ENCODE measurements around the gene ASPSCR1.

Gene ASPSCR1

DNA sequence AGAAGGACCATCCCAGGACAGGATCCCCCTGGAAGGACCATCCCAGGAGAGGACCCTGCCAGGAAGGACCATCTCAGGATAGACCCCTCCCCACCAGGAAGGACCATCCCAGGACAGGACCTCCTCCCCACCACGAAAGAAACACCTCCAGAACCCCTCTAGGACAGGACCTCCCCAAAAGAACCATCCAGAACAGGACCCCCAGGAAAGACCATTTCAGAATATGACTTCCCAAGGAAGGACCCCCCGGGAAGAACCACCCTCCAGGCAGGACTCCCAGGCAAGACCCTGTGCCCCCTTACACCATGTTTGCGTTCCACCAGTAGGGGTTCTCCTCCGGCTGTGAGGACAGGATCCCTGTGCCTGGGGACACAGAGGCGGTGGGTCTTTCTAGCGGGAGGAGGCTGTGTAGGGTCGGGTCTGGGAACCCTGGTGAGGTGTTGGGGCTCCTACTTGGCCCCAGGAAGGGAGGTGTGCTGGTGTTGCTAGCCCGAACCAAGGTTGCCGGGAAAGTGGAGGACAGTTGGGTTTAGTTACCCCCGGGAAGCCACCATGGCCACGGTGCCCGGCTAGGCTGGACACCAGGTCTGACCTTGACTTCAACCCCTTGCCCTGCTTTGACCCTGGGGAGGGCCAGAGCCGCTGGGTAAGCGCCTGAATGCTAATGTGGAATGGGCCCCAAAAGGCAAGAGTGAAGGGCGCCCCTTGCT, 18.6 kb upstream of the ASPSCR1 start:
- no peak overlapping the region for H3K4me3 ChIP-seq (ENCODE audit: low read depth, low read length)

- no peak overlapping the region for H3K4me3 ChIP-seq (ENCODE audit: low read depth, low read length)
Measured at GRCh38 chr17:81959362-81960129, 17.9 kb upstream of the ASPSCR1 start.

DNA sequence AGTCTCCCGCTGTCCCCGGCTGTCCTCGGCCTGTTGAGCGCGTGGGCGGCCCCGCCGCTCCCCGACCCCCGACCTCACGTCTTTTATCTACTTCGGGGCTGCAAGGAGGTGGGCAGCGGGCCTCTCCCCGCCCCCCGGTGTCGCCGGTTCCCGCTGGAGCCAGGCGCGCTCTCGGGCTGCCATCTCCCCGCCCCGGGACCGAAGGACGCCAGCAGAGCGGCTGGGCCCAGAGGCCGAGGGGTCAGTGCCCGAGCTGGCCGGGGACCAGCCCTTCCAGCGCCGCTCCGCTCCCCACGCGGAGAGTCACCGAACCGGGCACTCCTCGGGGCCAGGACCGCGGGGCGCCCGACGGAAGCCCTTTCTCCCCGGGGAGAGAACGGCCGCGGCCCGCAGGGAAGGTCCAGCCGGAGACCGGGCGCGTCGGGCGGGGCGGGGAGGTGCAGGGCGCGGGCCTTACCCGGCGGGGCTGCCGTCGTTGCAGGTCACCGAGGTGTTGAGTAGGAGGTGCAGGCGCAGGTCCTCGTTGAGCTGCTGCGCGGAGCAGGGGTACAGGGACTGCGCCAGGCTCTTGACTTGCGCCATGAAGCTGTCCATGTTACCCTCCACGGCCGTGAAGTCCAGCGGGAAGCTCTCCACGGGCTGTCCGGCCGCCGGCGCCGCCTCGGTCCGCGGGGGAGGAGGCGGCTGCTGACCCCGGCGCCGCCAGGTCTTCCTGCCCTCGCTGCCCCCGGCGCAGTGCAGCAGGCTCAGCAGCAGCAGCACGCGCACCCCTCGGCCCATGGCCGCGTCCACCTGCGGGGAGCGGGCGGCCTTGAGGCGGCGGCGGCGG, 17.1 kb upstream of the ASPSCR1 start:
- peak overlapping the region; percentile 6 for H3K4me3 ChIP-seq (ENCODE audit: low read depth, low read length)

DNA sequence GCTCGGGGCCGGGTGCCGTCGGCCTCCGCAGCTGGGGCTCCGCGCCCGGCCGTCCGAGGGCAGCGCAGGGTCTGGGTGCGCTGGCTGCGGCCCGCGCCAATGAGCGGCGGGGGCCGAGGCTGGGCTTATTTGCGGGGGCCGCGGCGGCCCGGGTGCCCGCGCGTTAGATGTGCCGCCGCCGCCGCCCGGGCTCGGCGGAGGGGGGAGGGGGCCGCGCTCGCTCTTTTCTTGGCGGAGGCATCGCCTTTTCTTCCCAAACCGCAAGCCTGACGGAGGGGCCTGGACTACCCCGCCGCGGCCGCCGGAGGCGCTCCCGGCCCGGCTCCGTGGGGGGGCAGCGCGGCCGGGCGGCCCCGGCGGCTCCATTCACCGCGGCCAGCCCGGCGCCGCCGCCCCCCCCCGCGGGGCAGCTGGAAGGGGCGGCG, 16.3 kb upstream of the ASPSCR1 start, which contains the start of gene NOTUM:
Gene NOTUM, minus strand, starts transcription at position 101 of the 425 bp plus-strand sequence. CDS start 278 bp downstream, outside the sequence.
- H3K4me3 ChIP-seq (ENCODE audit: low read depth, low read length) = peak within 1 kb of the TSS; percentile 6

- H3K4me3 ChIP-seq (ENCODE audit: low read depth, low read length) = no peak overlapping the region
Measured at GRCh38 chr17:81961521-81962498, 15.6 kb upstream of the ASPSCR1 start.

- H3K4me3 ChIP-seq (ENCODE audit: low read depth, low read length) = no peak overlapping the region
Measured at GRCh38 chr17:81962499-81963441, 14.7 kb upstream of the ASPSCR1 start.

DNA sequence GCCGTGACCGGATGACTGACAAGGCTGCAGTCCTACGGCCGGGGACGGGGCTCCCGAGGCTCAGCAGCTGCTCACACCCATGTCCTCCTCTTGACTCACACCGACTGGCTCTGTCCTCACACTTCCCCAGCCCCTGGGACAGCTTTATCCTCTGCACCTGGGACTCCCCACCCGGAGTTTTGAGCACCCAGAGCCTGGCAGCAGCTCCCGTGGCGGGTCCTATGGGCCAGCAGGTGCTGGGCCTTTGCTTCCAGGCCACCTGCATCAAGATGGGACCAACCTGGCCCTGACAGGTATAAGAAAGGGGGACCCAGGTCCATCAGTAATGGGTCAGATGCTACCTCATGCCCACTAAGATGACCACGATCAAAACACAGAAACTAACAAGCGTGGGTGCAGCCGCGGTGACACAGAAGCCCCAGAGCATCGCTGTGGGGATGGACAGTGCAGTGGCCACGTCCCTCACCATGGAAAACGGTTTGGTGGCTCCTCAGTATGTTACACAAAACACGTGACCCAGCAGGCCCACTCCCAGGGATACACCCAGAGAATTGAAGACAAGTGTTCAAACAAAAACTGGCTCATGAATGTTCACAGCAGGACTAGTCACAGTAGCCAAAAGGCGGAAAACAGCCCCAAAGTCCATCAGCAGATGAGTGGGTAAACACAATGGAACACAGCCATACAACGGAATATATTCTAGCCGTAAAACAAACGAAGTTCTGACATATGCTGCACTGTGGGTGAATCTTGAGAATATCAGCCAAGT, 13.2 kb upstream of the ASPSCR1 start:
- H3K4me3 ChIP-seq (ENCODE audit: low read depth, low read length) = no peak overlapping the region

GRCh38 chr17:81966343-81967243, 10.8 kb upstream of the ASPSCR1 start:
- H3K4me3 ChIP-seq (ENCODE audit: low read depth, low read length) = no peak overlapping the region

GRCh38 chr17:81967244-81967532, 10.2 kb upstream of the ASPSCR1 start:
- H3K4me3 ChIP-seq (ENCODE audit: low read depth, low read length) = no peak overlapping the region

DNA sequence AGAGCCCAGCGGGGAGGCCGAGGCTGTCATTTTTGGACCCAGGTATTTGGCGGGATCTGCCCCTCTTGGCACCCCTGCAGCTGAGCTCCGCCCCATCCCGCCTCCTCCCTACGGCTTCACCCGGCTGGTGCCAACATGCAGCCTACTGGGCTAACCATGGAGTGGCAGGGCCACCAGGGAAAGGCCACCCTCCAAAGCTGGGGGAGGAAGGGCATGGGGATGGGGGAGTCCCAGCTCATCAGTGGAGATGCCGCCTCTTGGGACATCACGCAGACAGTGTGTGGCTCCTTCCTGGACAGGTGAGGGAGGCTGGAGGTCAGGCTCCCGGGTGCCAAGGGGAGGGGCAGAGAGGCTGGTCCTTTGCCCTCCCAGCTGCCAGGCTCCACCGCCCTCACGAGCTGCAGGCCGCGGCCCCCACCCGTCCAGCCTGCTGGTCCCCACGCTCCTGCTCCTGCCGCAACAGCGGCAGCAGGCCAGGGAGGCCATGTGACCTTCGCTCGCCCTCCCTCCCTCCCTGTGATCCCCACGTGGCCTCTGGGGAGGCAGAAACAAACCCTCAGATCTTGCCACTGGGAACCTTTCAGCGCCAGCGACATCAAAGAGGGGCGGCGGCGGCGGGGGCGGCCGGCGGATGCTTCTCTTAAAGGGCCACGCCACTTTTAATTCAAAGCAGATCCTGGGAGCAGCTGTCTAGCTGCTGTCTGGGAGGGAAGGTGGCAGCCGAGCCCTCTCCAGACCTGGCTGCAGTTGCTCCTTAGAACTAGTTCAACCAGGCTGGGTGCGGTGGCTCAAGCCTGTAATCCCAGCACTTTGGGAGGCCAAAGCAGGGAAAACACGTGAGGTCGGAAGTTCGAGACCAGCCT, 9.7 kb upstream of the ASPSCR1 start:
- H3K4me3 ChIP-seq (ENCODE audit: low read depth, low read length) = no peak overlapping the region

DNA sequence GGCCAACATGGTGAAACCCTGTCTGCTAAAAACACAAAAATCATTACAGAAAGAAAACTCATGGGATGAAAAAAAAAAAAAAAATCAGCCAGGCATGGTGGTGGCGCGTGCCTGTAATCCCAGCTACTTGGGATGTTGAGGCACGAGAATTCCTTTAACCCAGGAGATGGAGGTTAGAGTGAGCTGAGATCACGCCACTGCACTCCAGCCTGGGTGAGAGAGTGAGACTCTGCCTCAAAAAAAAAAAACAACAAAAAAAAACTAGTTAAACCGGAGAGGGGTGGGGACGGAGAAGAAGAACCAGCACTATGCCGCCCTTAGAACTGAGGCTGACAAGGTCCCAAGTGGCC, 9.1 kb upstream of the ASPSCR1 start:
- no peak overlapping the region for H3K4me3 ChIP-seq (ENCODE audit: low read depth, low read length)

DNA sequence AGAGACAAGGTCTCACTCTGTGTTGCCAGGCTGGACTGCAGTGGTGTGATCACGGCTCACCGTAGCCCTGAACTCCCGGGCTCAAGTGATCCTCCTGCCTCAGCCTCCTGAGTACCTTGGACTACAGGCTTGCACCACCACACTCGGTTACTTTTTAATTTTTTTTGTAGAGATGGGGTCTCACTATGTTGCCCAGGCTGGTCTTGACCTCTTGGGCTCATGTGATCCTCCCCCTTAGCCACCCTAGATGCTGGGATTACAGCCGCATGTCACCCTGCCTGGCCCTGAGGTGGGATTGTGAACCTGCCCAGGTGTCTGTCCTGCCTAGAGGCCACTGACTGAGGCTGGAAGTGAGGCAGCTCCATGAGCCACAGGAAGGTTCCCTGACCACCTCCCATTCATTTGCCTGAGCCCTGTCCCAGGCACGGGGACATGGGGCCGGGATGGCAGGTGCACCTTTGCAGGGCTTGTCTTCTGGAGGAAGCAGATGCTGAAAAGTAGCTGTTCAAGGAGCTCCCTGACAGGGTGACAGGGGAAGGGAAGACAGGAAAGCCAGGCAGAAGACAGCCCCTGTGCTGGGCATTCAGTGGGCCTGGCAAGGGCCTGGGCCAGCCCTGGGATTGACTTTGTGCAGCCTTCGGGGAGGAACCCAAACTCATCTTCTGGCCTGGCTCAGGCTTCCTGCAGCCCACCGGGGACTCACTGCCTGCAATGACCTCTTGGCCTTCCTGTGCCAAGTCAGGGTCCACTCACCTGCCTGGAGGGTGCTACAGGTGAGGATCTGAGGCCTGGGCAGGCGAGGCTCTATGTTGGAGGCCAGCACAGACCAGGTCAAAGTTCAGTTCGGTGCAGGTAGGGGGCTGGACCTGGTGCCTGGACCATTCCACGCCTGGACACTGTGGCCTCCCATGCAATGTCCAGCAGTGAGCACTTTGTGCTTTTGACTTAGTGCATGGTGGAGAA, 8.3 kb upstream of the ASPSCR1 start:
- no peak overlapping the region for H3K4me3 ChIP-seq (ENCODE audit: low read depth, low read length)

- H3K4me3 ChIP-seq (ENCODE audit: low read depth, low read length) = no peak overlapping the region
Measured at GRCh38 chr17:81973432-81973831, 4.0 kb upstream of the ASPSCR1 start.

GRCh38 chr17:81976332-81977210, 858 bp upstream of the ASPSCR1 start:
- peak overlapping the region; percentile 61 for H3K4me3 ChIP-seq (ENCODE audit: low read depth, low read length)

All from iPS-11a (cell line).